Fibroblast of skin of abdomen (primary cell): ENCODE results near the gene BUB1.
"Not testable (repeated sequence)": the region's sequence is repeated elsewhere in the genome, so short reads cannot be mapped to it uniquely, and the experiment has no call there.

Experiments
- DNase-seq: peaks from one replicate; pipeline ENCODE4 v3.0.0-alpha.2; 2013

The BUB1 gene

GRCh38 chr2:110653861-110654260, 24.0 kb downstream of the BUB1 start:
- DNase-seq, result no peak

- no peak for DNase-seq
Observed at GRCh38 chr2:110650346-110650745, 27.5 kb downstream of the BUB1 start.

- DNase-seq, result no peak
Observed at GRCh38 chr2:110647777-110648176, 30.1 kb downstream of the BUB1 start.

- no peak for DNase-seq
Observed at GRCh38 chr2:110645616-110646015, 32.2 kb downstream of the BUB1 start.

- DNase-seq, result no peak
Observed at GRCh38 chr2:110644357-110644756, 33.5 kb downstream of the BUB1 start.

DNA sequence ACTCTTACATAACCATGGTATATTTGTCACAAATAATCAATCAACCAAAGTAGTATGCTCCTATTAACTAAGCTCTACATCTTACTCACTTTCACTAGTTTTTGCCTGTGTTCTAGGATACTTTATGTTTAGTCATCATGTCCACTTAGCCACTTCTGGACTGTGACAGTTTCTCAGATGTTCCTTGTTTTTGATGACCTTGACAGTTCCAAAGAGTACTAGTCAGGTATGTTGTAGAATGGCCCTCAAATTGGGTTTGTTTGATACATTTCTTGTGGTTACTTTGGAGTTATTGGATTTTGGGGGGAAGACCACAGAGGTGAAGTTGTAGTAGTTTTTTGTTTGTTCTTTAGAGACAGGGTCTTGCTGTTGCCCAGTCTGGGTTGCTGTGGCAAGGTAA, 35.5 kb downstream of the BUB1 start:
- DNase-seq, result no peak

DNA sequence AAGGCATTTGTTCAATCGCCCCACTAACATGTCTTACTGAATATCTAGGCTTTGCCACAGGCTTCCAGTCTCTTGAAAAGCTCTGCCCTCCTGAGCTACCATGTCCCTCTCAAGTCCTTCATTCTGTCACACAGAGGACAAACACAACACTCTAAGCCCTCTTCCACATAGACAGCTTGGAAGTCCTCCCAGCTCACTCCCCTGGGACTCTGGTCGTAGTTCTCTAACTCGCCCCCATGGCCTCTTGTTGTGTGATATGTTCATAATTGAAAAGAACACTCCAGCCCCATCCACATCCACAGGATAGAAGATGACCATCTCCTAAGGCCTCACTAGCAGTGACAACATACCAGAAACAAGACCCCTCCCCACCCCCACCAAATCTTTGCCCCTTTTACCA, 37.9 kb downstream of the BUB1 start:
- no peak for DNase-seq

DNA sequence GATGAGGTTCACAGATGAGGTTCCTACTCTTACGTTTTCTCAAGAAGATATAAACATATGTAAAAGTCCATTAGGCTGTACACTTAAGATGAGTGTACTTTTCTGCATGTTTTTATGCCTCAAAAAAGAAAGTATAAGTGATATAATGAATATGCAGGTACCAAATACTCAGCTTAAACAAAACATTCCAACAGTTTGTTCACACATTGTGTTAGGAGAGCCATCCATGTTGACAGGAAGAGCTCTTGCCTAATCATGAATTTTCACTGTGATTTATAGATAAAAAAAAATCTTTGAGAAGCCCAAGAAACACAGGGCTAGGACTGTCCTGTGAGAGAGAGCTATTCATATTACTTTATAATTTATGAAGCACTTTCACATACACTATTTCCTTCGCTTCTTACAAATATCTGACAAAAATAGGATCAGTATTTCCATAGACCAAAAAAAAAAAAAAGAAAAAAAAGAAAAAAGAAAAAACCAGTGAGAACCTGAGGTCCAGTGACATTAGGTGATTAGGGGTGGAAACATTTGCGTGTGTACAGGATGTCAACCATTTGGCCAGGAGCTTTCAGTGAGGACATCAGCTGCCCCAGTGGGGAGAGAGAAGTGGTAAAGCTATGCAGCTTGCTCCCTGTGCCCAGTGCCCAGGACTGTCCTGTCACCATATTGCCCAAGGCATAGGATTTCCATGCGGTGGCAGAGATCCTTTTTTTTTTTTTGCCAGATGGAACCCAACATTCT, 38.7 kb downstream of the BUB1 start:
- DNase-seq, result no peak

GRCh38 chr2:110638004-110638403, 39.9 kb downstream of the BUB1 start:
- DNase-seq, result no peak

GRCh38 chr2:110637093-110637492, 40.8 kb downstream of the BUB1 start:
- no peak for DNase-seq

DNA sequence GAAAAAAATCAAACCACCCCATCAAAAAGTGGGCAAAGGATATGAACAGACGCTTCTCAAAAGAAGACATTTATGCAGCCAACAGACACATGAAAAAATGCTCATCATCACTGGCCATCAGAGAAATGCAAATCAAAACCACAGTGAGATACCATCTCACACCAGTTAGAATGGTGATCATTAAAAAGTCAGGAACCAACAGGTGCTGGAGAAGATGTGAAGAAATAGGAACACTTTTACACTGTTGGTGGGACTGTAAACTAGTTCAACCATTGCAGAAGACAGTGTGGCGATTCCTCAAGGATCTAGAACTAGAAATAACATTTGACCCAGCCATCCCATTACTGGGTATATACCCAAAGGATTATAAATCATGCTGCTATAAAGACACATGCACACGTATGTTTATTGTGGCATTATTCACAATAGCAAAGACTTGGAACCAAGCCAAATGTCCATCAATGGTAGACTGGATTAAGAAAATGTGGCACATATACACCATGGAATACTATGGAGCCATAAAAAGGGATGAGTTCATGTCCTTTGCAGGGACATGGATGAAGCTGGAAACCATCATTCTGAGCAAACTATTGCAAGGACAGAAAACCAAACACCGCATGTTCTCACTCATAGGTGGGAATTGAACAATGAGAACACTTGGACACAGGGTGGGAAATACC, 41.8 kb downstream of the BUB1 start:
- DNase-seq, result not testable (repeated sequence)

DNA sequence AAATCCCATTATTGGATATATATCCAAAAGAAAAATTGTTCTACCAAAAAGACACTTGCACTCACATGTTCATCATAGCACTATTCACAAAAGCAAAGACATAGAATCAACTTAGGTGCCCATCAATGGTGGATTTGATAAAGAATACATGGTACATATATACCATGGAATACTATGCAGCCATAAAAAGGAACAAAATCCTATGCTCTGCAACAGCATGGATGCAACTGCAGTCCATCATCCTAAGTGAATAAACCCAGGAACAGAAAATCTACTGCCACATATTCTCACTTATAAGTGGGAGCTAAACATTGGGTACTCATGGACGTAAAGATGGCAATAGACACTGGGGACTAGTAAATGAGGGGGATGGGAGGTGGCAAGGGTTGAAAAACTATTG, 50.5 kb downstream of the BUB1 start:
- not testable (repeated sequence) for DNase-seq

DNA sequence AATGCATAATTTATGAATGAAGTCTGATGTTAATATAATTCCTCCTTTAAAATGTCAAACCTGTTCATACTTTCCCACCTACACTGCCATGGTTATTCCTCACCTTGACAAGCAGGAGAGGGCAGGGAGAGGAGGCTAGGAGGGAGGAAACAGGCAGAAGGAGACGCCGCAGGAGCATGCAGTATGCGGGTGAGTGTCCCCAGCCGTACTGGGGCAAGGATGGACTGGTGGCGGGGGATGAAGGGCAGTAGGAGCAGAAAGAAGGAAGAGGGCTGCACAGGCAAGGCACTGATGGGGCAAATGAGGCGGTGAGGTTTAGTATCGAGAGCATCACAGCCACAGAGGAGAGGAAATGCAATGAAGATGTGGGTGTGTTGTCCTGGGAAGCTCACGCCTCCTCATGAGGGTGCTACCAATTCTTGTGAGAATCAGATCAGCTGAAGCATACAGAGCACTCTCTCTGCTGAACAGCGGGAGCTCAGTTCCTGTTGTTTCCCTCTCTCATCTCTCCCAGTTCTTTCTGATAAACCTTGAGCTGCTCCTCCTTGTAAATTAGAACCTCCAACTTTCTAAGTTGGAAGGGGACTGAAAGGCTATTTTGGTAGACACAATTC, 58.4 kb downstream of the BUB1 start:
- not testable (repeated sequence) for DNase-seq

DNA sequence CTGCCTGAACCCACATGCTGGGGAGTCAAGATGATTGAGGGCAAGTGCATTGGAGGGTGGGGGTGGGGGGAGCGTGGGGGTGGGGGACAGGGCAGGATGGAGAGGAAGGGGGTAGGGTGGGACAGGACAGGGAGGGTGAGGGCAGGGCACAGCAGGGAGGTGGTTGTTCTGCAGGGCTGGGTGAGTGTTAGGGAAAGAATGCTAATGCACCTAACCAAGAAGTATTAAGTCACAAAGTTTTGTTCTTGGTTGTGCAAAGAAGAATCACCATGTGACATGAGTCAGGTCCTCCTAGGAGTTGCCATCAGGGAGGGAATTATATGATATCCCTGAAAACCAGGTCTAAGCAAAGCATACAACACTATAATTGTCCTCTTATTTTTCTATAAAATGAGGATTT, 63.9 kb downstream of the BUB1 start:
- not testable (repeated sequence) for DNase-seq

DNA sequence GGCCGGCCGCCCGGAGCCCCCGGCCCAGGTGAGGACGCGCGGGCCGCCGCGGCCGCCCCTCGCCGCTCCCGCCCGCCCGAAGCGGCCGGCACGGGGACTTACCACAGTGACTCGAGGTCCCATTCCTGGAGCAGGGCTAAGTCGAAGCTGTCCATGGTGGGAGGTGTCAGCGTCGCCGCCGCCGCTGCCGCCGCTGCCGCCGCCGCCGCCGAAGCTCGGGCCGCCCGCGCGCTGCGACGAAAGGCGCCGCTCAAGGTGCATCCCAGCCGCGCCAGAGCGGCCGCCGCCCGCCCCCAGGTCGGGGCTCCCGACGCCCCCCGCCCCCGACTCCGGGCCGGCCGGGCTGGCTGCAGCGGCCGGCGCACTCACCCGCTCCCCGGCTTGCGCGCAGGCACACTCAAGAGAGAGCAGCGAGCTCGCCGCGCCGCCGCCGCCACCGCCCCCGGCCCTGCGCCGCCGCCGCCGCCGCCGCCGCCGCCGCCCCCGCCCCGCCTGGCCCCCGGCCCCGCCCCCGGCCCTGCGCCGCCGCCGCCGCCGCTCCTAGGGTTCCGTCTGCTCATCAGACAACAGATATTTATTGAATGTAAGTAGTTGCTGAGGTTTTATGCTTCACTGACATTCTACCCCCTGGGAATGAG, 67.1 kb downstream of the BUB1 start:
- DNase-seq, result not testable (repeated sequence)

DNA sequence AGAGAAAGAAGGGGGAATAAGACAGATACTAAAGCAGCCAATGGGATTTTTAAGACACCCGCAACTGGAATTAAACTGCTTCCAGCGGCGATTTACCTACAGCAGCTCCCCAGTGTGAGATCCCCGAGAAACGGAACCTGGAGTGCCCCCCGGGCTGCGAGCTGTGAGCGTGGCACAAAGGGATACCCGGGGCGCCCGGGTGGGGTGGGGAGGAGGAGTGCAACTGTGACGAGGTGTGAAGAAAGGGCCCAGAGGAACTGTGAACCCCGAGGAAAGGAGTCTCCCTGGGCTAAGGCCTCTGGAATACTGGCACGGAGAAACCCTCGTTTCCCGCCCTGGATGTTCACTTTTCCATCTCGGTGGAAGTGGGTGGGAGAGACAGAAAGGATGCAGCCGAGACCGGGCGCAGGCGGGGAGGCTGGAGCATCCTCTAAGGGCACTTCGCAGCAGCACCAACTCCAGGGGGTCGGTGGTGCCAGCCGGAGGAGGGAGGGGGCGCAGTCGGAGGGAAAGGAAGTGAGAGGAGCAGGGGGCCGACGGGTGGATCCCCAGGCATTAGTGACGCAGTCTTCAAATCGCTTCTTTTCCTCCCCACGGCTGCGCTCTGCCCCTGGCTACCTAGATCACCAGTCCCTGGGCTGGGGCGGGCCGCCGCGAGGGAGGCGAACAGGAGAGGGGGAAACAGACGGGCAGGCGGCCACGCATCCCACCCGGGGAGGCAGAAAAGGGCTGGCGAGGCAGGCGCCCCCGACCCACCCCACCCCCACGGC, 67.8 kb downstream of the BUB1 start:
- not testable (repeated sequence) for DNase-seq

- not testable (repeated sequence) for DNase-seq
Observed at GRCh38 chr2:110608788-110609502, 68.9 kb downstream of the BUB1 start.

DNA sequence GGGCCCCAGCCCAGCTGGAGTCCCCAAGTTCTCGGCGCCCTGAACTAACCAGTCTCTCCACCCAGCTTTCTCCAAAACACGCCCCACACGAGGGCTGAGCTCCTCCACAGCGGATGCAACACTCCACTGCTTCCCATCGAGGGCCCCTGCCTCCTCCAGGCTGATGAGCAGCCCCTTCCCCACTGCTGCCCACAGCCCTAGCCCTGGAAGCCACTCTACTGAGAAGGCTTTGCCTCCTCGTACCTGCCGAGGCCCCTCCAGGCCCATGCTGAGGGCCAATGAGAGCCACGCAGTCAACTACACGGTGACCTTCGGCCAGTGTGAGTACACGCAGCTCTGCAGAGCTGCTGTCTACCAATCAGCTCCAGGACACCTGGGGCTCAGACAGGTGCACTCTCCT, 72.8 kb downstream of the BUB1 start:
- DNase-seq, result not testable (repeated sequence)

GRCh38 chr2:110603917-110604591, 73.8 kb downstream of the BUB1 start:
- DNase-seq, result not testable (repeated sequence)

DNA sequence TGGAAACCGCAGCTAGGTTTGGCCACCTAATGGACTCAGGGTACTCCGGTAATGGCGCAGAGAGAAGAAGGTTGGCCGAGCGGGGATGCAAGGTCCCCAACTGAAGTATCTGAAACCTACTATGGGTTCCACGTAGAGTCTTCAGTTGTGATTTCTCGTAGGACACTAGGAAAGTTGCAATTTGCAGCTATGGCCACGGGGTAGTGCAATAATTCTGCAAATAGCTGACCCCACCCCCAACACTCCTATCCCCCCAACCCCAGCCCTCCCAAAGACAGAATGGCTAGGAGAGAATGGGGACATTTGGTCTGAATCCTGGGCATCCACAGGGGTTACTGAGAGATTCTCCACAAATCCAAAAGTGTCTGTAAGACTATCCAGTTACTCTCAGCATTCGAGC, 75.7 kb downstream of the BUB1 start:
- DNase-seq, result not testable (repeated sequence)

DNA sequence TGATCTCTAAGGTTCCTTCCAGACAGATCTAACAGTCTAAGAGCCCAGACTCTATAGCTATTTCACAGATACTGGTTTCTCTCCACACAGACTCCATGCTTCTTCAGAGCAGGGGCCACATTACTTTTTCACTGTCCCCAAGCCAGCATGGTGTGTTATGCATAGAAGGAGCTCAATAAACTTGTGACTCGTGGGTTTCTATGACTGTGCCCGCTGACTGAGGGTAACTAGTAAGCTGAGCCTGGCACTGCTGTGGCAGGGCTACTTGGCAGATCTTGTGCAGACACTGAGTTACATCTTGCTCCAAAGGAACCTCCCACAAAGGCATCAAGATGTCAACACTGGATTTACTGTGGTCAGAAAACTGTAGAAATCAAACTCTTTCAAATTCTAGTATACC, 85.9 kb downstream of the BUB1 start:
- not testable (repeated sequence) for DNase-seq
